Measurements from ENCODE around the gene VGLL4.
"Not testable (repeated sequence)": the region's sequence is repeated elsewhere in the genome, so short reads cannot be mapped to it uniquely, and the experiment has no call there.

VGLL4 gene

DNA sequence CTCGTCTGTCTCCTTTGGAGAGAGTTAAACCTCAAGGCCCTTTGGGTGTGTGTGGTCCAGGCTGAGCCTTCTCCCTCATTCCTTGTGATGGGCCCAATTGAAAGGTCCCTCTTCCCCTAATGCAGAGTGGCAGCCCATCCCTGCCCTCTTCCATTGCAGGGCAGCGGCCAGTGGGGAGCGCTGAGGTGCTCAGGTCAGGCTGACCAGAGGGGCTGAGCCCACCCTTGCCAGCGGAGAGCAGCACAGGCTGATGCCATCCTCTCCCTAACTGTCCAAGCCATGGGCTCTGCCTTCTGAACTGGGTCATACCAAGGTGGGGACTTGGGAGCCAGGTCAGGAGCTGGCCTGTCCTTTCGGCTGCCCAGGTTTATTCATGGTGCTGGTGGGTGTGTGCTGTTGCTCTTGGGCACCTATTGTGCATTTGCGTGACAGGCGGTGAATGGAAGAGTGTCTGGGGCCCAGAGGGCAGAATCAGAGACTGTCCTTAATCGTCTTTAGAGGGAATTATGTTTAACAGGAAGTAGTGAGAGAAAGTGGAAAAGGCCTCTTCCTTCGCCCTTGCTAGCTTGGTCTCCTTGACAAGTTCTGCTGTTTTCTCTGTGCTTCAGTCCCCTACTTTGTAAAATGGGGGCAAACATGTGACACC, 96.9 kb downstream of the VGLL4 start:
- no peak for DNase-seq

DNA sequence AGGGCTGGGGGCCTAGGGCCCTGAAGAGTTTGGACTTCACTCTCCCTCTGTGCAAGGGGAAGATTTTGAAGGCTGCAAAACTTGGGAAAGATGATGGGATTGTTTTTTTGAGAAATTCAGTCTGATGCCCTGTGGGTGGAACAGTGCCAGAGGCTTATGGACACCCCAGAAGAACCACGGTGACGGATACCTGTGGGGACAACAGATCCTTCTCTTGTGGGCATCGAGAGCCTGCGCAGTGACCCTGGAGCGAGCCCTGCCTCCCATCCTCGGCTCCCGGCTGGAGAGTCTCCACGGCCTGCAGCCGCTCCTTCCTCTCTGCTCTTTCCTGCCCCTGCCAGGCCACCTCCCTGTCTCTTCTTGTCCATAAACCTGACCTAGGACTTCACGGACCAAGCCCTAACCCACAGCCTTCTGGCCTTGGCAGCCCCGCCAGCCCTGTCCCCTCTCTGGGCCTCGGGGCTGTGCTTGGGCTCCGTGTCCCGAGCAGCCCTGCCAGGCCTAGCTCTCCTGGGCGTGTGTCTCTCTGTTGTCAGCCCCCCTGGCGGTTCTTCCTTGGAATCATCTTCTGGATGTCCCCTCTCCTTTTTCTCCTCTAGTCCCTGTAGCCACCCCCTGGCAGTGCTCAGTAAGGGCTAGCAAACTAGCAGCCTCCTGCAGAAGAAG, 98.4 kb downstream of the VGLL4 start:
- no peak for DNase-seq

DNA sequence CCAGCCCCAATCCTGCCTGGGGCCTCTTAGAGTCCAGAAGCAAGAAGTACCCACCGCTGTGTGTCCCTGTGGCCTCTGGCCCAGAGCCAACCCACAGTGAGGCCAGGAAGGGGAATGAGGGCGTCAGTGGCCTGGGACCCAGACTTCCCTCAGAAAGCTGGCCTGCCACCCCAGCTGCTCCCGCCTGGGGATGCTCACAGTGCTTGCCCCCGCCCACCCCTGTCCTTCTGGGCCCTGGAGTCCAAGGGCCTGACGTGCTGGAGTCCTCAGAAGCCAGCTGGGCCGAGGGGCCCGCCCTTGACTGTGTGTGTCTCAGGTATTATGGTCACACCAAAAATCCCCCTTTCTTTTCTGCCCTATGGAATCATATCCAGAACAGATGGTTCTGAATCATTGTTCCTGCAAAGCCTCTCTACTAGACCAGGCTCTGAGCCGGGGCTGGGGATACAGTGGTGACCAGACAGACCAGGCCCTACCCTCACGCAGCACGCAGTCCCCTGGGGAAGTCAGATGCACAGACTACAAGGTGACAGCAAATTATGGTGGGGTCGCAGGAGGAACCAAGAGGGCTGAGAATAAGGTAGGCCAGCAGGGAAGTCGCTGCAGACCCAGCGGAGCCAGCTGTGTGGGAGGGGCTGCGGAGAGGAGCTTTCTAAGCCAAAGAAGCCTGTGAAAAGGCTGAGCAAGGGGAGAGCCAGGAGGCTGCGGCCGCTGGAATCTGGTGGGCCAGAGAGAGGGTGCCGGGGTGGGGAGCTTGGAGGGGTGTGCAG, 99.1 kb downstream of the VGLL4 start:
- DNase-seq = no peak

DNA sequence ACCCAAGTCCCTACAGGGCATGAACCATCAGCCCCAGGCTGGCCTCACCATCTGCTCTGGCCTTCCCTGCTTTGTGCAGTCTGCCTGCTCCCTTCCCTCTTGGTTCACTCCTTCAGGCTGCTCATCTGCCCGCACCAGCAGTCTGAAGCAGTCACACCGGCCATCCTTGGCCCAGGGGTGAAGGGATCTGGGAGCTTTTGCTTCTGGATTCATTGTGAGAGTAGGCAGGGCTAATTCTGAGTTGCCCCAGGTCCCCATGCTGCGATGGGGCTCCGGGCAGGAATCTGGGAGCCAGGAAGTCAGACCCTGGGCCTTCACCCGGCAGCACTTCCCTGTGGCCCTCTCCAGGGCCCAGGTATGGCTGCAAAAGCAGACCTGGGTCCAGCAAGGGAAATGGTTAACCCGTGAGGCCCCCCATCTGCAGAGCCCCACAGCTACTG, 99.7 kb downstream of the VGLL4 start:
- no peak for DNase-seq

DNA sequence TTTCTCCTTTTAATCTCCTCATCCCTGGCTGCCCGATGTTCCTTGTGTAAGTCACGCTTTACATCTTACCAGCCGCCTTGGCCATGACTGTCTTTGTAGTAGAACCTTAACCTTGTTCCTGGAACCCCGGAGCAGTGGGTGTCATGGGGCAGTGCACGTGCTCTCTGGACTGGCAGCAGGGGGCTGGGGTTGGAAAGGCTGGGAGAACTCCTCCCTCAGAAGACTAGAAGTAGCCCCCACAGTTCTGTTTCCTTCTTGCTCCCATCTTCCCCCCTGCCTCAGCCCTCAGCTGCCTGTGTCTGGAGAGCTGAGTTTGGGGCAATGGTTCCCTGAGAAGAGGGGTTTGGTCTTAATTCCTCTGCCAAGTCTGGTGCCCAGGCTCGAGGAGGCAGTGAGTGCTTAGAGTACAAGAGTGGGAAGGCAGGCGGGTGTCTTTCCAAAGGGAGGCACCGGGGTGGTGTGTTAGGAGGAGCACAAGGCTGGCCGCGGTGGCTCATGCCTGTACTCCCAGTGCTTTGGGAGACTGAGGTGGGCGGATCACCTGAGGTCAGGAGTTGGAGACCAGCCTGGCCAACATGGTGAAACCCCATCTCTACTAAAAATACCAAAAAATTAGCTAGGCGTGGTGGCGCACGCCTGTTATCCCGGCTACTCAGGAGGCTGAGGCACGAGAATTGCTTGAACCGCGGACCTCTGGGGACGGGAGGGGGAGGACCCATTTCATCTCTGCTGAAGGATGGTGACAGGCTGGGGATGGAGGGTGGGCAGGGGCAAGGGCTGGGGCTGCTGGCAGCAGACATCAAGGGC, 100.4 kb downstream of the VGLL4 start:
- DNase-seq = no peak

DNA sequence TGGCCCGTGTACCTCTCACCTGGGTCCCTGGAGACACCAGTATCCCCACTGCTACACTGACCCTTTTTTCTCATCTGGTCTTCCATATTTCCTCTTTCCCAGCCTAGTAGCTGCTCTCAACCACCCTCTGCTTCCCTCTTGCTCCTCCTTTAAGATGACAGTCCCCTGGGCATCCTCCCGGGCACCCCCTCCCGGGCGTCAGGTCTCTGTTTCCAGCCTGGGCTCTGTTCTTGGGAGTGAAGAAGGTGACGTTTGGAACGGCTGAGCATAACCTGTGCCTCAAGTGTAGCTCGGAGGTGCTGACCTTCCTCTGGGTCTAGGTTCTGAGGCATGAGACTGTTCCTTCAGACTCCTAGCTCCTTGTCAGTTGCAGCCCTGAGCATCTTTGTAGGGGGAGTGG, 101.2 kb downstream of the VGLL4 start:
- no peak for DNase-seq

DNA sequence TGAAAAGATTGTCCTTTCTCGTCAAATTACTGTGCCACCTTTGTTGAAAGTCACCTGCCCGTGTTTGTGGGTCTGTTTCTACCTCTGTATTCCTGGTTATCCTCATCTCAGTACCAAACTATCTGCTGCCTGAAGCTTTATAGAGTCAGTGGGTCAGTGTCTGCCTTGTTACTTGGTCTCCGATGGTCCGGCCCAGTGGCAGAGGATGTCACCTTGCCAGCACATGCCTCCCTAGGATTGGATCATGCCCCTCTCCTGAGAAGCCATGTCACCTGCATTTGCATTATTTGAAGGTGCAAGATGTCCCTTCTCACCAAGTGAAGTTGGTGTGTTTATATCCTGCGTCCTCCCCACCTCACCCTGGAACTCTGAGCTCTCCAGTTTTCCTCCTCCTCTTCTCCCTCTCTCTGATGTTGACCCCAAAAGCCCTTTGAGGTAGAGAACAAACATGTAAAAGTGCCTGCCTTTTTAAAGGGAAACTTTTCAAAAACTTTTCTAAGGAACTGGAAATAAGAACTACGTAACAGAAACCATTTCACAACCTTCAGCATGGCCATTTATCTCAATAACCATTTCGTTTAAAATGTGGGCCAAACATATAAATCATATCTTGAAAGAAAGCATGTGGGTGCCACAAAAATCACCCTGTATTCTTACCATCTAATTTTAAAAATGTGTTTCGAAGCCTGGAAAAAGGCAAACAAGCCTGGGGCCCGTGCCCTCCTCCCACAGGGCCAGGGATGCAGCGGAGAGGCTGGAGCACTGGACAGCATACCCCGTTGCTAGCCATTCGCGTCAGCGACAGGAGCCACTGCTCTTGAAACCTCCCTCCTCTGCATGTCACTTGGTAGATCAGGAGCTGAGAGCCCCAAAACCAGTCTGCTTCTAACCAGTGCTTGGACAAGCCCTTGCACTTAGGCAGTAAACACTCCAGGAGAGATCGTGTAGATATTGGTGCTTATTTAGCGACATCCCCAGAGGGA, 102.1 kb downstream of the VGLL4 start:
- no peak for DNase-seq

DNA sequence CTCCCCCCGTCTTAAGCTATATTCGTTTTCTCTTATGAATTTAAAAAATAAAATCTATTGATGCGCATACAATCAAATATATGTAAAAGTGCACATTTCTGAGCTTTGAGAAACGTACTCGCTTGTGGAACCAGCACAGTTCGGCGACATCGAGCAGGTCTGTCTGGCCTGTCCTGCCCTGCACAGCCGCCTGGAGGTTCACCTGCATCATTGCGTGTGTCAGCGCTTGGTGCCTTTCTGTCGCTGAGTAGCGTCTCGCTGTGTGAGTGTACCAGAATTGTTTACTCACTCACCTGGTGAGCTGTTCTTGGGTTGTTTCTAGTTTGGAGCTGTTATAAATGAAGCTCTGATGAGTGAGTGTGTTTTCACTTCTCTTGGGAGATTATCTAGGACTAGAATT, 104.0 kb downstream of the VGLL4 start:
- DNase-seq = no peak

DNA sequence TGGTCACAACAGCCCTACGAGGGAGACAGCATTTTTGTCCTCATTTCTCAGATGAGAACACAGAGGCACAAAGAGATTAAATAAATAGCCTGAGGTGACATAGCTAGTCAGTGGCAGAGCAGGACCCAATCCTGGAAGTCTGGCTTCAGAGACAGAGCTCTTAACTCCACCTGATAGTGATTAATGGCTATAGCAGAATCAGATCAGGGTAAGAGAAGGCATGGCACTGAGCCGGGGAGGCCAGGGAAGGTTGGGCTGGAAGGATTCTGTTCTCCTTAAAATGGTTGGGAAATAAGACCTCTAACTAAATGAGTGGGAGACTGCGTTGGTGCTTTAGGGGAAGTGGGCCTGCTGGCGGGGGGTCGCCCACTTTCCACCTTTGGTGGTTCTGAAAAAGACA, 104.5 kb downstream of the VGLL4 start:
- DNase-seq = no peak

DNA sequence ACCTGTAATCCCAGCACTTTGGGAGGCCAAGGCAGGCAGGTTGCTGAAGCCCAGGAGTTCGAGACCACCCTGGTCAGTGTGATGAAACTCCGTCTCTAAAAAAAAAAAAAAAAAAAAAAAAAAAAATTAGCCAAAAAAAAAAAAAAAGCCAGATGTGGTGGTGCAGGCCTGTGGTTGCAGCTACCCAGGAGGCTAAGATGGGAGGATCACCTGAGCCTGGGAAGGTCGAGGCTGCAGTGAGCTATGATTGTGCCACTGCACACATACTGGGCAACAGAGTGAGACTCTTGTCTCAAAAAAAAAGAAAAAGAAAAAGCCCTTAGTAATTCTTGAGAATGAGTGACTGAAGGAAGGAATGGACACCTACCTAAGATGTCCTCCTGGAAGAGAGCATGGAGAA, 105.1 kb downstream of the VGLL4 start:
- DNase-seq = no peak

DNA sequence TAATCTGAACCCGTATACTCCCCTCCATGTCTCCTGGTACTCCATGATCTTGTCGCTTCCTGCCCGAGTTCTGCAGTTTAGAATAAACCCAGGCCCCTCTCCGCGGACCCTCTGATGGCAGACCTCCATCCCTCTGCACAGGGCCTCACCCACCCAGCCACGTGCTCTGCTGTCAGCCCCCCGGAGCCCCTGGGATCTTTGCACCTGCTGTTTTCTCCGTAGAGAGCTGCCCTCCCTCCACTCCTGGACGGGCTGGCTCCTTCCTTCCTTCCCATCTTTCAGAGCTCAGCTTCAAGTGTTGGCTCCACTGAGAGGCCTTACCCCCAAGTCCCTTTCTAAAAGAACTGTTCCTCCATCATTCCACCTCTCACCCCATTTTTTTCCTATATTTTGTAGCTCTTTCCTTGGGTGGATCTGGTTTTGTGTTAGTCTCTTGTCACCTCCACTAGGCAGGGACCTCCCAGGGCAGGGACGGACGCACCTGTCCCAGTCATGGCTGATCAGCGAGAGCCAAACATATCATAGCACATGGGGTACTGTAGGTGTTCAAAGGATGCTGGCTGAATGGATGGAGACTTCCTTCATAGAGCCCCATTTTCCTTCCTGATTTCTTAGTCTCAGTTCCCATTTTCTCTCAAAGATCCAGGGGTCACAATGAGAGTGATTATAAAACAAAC, 106.6 kb downstream of the VGLL4 start:
- DNase-seq = no peak

DNA sequence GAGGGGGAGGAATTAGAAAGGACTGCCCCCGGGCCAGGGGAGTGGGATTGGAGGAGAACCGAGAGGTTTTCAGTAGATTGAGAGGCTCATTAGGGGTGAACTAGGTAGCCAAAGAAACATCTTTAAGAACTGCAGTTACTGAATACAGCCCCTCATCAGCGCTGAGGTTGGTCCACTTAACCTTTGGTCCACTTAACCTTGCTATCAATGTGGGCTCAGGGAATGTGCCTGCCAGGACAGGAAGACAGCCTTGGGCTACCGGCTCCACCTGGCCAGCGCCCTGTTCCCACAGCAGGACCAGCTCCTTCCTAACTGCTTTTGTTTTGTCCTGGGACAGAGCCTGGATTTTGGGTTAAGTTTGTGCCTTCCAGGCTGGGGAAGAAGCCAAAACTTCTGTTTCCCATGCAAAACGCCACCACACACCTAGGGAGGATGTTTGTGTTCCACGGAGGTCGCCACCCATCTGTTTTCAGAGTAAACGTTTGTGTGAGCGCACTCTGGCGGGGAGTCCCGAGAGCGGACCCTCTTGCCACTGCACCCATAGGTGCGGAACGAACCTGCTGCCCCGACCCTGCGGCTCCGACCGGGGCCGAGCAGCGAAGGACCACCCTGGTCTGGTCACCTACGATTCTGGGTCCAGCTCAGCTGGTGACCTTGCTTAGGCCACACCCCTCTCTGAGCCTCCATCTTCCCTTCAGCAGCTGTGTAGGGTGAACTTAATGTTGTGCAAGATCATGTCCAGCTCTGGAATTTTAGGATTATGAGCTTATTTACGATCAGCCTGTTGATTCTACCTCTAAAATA, 107.4 kb downstream of the VGLL4 start:
- DNase-seq = no peak

DNA sequence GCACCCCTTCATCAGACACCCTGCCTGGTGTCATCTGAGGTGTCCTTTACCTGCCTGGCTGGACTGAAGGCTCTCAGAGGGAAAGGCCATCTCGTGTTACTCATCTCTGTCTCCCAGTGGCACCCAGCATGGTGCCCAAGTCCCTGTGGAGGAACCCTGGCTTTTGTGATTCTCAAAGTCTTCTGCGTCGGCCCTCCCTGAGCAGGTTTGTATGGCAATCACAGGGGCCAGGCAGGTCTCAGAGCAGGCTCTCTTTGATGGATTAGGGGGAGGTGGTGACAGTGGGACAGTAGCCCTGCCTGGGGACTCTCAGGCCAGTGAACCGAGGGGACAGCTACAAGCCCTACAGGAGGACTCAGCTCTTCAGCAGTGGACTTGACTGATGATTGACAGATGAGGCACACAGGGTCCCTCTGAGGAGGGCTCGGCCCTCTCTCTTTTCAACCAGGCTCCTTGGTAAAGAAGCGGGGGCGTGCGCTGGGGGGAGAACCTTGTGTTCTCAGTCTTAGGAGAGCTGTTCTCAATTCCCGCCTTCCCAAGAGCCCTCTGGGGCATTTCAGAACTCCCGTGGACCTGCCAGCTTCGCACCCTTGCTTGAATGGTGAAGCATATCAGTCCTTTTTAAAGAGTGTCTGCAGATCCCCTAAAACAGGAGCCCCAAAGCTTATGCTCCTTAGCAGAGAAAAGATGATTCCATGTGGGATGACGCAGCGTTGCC, 108.3 kb downstream of the VGLL4 start:
- DNase-seq = no peak

DNA sequence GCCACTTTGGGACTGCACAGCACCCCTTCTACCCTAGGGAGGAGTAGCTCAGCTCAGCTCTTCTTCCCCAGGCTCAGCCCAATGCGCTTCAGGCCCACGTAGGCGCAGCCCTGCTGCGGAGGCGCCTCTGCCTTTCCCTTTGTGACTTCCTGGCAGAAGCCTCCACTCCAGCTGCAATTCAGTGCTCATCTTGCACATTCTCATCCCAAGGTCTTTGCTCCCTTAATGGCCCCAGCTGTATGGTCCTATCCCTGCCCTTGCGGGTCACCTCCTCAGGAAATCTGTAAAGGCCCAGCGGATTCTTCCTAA, 109.0 kb downstream of the VGLL4 start:
- no peak for DNase-seq

DNA sequence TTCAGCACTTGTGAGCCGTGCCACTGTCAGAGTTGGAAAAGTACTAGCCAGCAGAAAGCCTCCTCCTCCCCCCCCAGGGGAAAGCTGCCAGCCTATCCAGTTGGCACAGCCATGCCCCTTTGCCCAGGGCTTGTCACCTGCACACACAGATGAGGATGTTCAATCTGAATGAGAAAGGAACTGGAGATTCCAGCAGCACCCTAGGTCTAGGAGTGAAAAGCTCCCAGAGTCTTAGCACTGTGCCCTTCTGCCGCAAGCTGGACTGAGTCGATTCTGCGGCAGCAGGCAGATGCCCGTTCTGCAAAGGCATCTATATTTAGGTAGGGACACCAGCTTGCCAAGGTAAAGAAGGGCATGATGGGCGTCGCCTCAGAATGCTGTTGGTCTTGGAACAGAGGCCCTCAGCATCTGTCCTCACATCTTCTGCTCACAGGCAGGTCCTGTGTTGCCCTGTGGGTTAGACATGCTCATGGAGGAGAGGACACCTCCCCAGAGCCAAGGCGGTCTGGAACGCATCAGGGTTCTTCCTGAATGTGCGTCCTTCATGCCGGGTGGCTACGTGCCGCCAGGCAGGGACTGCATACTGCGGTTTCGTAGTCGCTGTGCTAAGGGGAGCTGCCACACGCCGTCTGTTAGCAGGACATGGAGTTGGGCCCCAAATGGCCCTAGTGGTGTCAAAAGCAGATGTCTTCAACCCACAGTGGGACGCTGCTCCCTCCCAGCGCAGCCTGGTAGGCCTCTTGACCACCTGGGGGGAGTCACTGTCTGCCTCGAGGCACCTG, 109.5 kb downstream of the VGLL4 start:
- DNase-seq = no peak

DNA sequence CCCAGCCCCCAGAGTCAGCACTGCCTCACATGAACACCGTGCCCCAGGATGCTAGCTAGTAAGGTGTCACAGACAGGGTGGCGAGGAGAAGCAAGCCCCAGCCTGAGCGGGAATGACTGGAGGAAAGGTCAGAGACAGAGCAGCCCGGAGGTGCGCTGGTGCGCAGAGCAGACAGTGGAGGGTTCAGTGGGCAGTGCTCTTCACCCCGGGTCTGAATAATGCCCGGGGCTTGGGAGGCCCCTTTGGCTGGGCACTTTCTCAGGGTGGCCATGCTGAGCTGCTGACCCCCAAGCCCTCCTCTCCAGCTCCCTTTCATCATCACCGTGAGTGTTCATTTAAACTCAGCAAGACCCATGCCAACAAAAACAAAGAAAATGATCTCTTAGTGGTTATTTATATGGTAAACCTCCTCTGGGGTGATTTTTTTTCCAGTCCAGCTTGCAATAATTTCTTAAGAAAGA, 110.8 kb downstream of the VGLL4 start:
- no peak for DNase-seq

DNA sequence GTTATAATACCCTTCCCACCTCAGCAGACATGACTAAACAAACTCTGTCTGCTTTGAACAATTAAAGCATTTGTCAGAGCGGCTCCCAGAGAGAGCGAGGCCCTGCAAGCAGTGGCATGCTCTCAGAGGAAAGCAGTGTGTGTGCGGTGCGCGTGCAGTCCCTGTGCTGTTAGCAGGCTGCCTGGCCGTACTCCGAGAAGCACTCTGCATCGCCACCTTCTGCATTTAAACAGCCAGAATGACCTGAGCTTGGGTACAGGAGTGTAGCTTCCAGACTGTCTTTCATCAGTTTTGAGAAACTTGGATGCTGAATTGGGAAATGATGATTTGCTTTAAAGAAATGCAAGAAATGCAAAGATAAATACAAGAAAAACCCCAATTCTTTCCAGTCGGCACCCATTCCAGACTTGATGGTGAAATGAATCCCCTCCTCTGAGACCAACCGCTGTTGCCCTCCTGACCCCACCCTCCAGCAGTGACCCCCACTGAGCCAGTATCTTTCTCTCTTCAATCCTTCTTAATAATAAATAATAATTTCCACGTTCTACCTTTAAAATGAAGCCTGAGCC, 113.5 kb downstream of the VGLL4 start:
- DNase-seq = no peak

DNA sequence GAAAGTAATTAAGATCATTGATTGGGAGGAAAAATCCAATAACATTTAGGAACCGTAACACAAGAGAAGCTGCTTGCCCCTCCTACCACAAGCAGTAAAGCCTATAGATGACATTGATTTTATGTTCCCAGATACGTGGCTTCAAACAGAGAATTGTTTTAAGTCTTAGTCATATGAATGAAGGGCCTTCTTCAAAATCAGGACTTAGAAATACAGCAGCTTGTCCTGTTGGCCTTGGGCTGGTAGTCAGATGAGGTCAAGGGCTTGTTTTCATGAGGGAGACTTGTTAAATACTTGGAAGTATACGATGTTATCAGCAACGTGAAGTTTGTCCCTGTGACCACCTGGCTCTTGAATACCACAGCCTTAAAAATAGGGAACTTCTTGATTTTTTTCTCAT, 114.4 kb downstream of the VGLL4 start:
- DNase-seq = no peak

DNA sequence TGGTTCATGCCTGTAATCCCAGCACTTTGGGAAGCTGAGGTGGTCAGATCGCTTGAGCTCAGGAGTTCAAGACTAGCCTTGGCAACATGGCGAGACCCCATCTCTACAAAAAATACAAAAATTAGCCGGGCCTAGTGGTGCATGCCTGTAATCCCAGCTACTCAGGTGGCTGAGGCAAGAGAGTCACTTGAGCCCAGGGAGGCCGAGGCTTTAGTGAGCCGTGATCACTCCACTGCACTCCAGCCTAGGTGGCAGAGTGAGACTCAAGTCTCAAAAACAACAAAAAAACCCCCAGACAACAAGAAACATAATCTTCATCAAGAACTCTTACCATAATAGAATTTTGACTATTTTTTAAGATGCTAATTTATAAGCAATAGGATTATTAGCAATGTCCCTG, 117.6 kb downstream of the VGLL4 start:
- not testable (repeated sequence) for DNase-seq
